Activated CD4-positive, alpha-beta memory T cell treated with anti-CD3 and anti-CD28 coated beads for 36 hours (primary cell): Measurements from ENCODE around the gene CATSPER1. TPM values are rescaled to one million over a fixed set of nuclear protein-coding genes. Genes with fewer than 3 reads are reported as not detected.

Experiments
- CTCF ChIA-PET: fragments of 350-600 bp; sonication (Branson Sonifier 250); formaldehyde crosslinking; loops from one replicate; lab custom pipeline; 2021; ENCODE audit warnings: antibody characterized with exemption, inconsistent platforms; lab: Charles Lee
- POLR2A ChIA-PET: fragments of 350-600 bp; sonication (Branson Sonifier 250); formaldehyde crosslinking; loops from one replicate; lab custom pipeline; 2021; ENCODE audit warnings: antibody characterized with exemption; lab: Charles Lee
- DNase-seq: peaks from one replicate; pipeline ENCODE4 v3.0.0-alpha.2; 2020
- H3K27ac Mint-ChIP-seq: one replicate; pipeline ENCODE4 v1.8.0; 2021; ENCODE audit warnings: mixed read lengths
- H3K27me3 Mint-ChIP-seq: one replicate; pipeline ENCODE4 v1.8.0; 2021; ENCODE audit warnings: mixed read lengths
- H3K36me3 Mint-ChIP-seq: one replicate; pipeline ENCODE4 v1.8.0; 2021; ENCODE audit warnings: mixed read lengths
- H3K4me1 Mint-ChIP-seq: one replicate; pipeline ENCODE4 v1.8.0; 2021; ENCODE audit warnings: low read depth, mixed read lengths
- H3K4me3 Mint-ChIP-seq: one replicate; pipeline ENCODE4 v1.8.0; 2021; ENCODE audit warnings: mild to moderate bottlenecking, mixed read lengths
- H3K9me3 Mint-ChIP-seq: one replicate; pipeline ENCODE4 v1.8.0; 2021; ENCODE audit warnings: mixed read lengths
- intact Hi-C: fragments of 100-400 bp; cut with micrococcal nuclease; formaldehyde crosslinking; loops from one replicate; pipeline ENCODE4 v1.15.1; 2023
- total RNA-seq, 2 experiments: library from RNA; stranded (reverse); gene quantifications; one replicate each; pipeline ENCODE4 v1.2.3, GENCODE V29; 2021

Gene CATSPER1
- total RNA-seq, 2 experiments from 2014 or later = not detected

GRCh38 chr11:66008468-66009101 is 17.7 kb downstream of the CATSPER1 start:
- H3K4me1 Mint-ChIP-seq = peaks cover 9% of the 10 kb centered on the region
- H3K9me3 Mint-ChIP-seq = no peaks in the 10 kb centered on the region
- intact Hi-C loops = no loop called here
- peaks cover 13% of the 10 kb centered on the region for H3K36me3 Mint-ChIP-seq
- peaks cover 19% of the 10 kb centered on the region for H3K27me3 Mint-ChIP-seq
- no peak overlapping the region for H3K27ac Mint-ChIP-seq
- ChIA-PET POLR2A (no interaction called here), CTCF (interaction anchor here (0.7 to 2.3 kb wide), 6 partner anchors 14 to 124 kb away, joined by 3 to 15 read pairs (median 4); partner anchors contain the start of gene SF3B2)
- DNase-seq = no peak
- H3K4me3 Mint-ChIP-seq = no peak overlapping the region

GRCh38 chr11:66008095-66008467 is 18.2 kb downstream of the CATSPER1 start:
- POLR2A ChIA-PET = no interaction called here
- no peak overlapping the region for H3K4me3 Mint-ChIP-seq
- peaks cover 13% of the 10 kb centered on the region for H3K36me3 Mint-ChIP-seq
- H3K9me3 Mint-ChIP-seq = no peaks in the 10 kb centered on the region
- CTCF ChIA-PET = interaction anchor here (0.7 to 2.3 kb wide), 5 partner anchors 14 to 123 kb away, joined by 3 to 15 read pairs (median 4); partner anchors contain the start of gene SF3B2
- no peak for DNase-seq
- peaks cover 14% of the 10 kb centered on the region for H3K27me3 Mint-ChIP-seq
- peaks cover 14% of the 10 kb centered on the region for H3K4me1 Mint-ChIP-seq
- intact Hi-C loops = no loop called here
- H3K27ac Mint-ChIP-seq = no peak overlapping the region

- Mint-ChIP-seq H3K27me3 (peaks cover 7% of the 10 kb centered on the region), H3K4me3 (no peak overlapping the region), H3K4me1 (peaks cover 19% of the 10 kb centered on the region), H3K27ac (no peak overlapping the region), H3K36me3 (peaks cover 13% of the 10 kb centered on the region), H3K9me3 (no peaks in the 10 kb centered on the region)
- POLR2A ChIA-PET = no interaction called here
- no peak for DNase-seq
- intact Hi-C loops = no loop called here
- CTCF ChIA-PET = interaction anchor here (1.0 to 2.3 kb wide), 2 partner anchors 37 to 237 kb away, joined by 3 to 10 read pairs; no protein-coding TSS in a partner anchor
These were observed 19.1 kb downstream of the CATSPER1 start for GRCh38 chr11:66007201-66007634.

- H3K27ac Mint-ChIP-seq = no peak overlapping the region
- peaks cover 3% of the 10 kb centered on the region for H3K27me3 Mint-ChIP-seq
- DNase-seq = no peak
- H3K9me3 Mint-ChIP-seq = no peaks in the 10 kb centered on the region
- POLR2A ChIA-PET = no interaction called here
- CTCF ChIA-PET = interaction anchor here (1.0 to 2.3 kb wide), 2 partner anchors 38 to 237 kb away, joined by 3 to 10 read pairs; no protein-coding TSS in a partner anchor
- H3K36me3 Mint-ChIP-seq = peaks cover 16% of the 10 kb centered on the region
- H3K4me3 Mint-ChIP-seq = no peak overlapping the region
- intact Hi-C loops = no loop called here
- H3K4me1 Mint-ChIP-seq = peaks cover 19% of the 10 kb centered on the region
These were observed 19.4 kb downstream of the CATSPER1 start for GRCh38 chr11:66006891-66007176.

GRCh38 chr11:66006134-66006890 is 20.0 kb downstream of the CATSPER1 start:
- DNase-seq = no peak
- Mint-ChIP-seq H3K9me3 (no peaks in the 10 kb centered on the region), H3K27me3 (peaks cover under 1% of the 10 kb centered on the region), H3K36me3 (peaks cover 17% of the 10 kb centered on the region), H3K4me1 (peaks cover 19% of the 10 kb centered on the region), H3K4me3 (no peak overlapping the region), H3K27ac (no peak overlapping the region)
- CTCF ChIA-PET = no interaction called here
- POLR2A ChIA-PET = interaction anchor here (1.1 kb wide), 1 partner anchor 286 kb away, joined by 4 read pairs; the partner anchor contains the start of gene RNASEH2C
- intact Hi-C loops = no loop called here

- ChIA-PET CTCF (interaction anchor here (0.7 to 1.6 kb wide), 3 partner anchors 18 to 293 kb away, joined by 4 to 7 read pairs (median 5); partner anchors contain the start of gene KAT5), POLR2A (no interaction called here)
- Mint-ChIP-seq H3K4me1 (peaks cover 32% of the 10 kb centered on the region), H3K9me3 (no peaks in the 10 kb centered on the region), H3K36me3 (peaks cover 28% of the 10 kb centered on the region), H3K27me3 (no peaks in the 10 kb centered on the region), H3K27ac (peak overlapping the region; percentile 49), H3K4me3 (peak overlapping the region; percentile 51)
- intact Hi-C loops = loop anchor here (5.0 kb wide), 1 partner anchor 128 kb away; no protein-coding TSS in a partner anchor
- no peak for DNase-seq
These were observed 22.1 kb downstream of the CATSPER1 start for GRCh38 chr11:66004186-66004585.

GRCh38 chr11:66003291-66003690 is 23.0 kb downstream of the CATSPER1 start:
- POLR2A ChIA-PET = interaction anchor here (0.8 to 1.1 kb wide), 5 partner anchors 68 to 253 kb away, joined by 3 to 4 read pairs (median 3); partner anchors contain the start of genes FIBP and PACS1
- CTCF ChIA-PET = interaction anchor here (1.0 to 1.6 kb wide), 7 partner anchors 20 to 132 kb away, joined by 3 to 9 read pairs (median 5); partner anchors contain the start of genes CCDC85B and SF3B2
- H3K27ac Mint-ChIP-seq = peak overlapping the region; percentile 99
- H3K4me1 Mint-ChIP-seq = peaks cover 35% of the 10 kb centered on the region
- no peaks in the 10 kb centered on the region for H3K27me3 Mint-ChIP-seq
- H3K36me3 Mint-ChIP-seq = peaks cover 37% of the 10 kb centered on the region
- intact Hi-C loops = loop anchor here (2.0 to 5.0 kb wide), 2 partner anchors 129 to 222 kb away; partner anchors contain the start of gene AP5B1
- H3K9me3 Mint-ChIP-seq = no peaks in the 10 kb centered on the region
- H3K4me3 Mint-ChIP-seq = peak overlapping the region; percentile 99
- DNase-seq = no peak

GRCh38 chr11:66002648-66003225 is 23.5 kb downstream of the CATSPER1 start:
- Mint-ChIP-seq H3K9me3 (no peaks in the 10 kb centered on the region), H3K4me1 (peaks cover 35% of the 10 kb centered on the region), H3K27me3 (no peaks in the 10 kb centered on the region), H3K27ac (peak overlapping the region; percentile 99), H3K4me3 (peak overlapping the region; percentile 99), H3K36me3 (peaks cover 39% of the 10 kb centered on the region)
- intact Hi-C loops = loop anchor here (1.0 to 5.0 kb wide), 6 partner anchors 41 to 290 kb away; partner anchors contain the start of genes AP5B1, CFL1, KAT5 and SART1
- ChIA-PET CTCF (interaction anchor here (0.5 to 1.6 kb wide), 16 partner anchors 11 to 291 kb away, joined by 3 to 11 read pairs (median 4); partner anchors contain the start of genes CCDC85B, CFL1, FIBP and KAT5), POLR2A (interaction anchor here (0.6 to 1.4 kb wide), 13 partner anchors 41 to 290 kb away, joined by 3 to 8 read pairs (median 3); partner anchors contain the start of genes CFL1, FIBP, FOSL1 and KAT5)
- DNase-seq = no peak

GRCh38 chr11:66001942-66002647 is 24.2 kb downstream of the CATSPER1 start, which contains the start of the genes BANF1 and EIF1AD:
Gene BANF1 (plus strand): TSS chr11:66002503. CDS start chr11:66003251, 748 bp downstream.
Gene EIF1AD (minus strand): TSS chr11:66002157. CDS start chr11:66000389, 1,768 bp downstream.
- Mint-ChIP-seq H3K4me3 (peak within 1 kb of the TSS; percentile 99), H3K27ac (peak within 1 kb of the TSS; percentile 99), H3K4me1 (peaks cover 38% of the 10 kb centered on the region), H3K9me3 (no peaks in the 10 kb centered on the region), H3K36me3 (peaks cover 44% of the 10 kb centered on the region), H3K27me3 (no peaks in the 10 kb centered on the region)
- DNase-seq = peak; percentile 97
- CTCF ChIA-PET = interaction anchor here (0.5 to 1.6 kb wide), 16 partner anchors 10 to 290 kb away, joined by 3 to 11 read pairs (median 4); partner anchors contain the start of genes CCDC85B, CFL1, FIBP and KAT5
- POLR2A ChIA-PET = interaction anchor here (0.6 to 1.4 kb wide), 12 partner anchors 40 to 290 kb away, joined by 3 to 8 read pairs (median 4); partner anchors contain the start of genes CFL1, FIBP, FOSL1 and KAT5
- intact Hi-C loops = loop anchor here (1.0 to 5.0 kb wide), 6 partner anchors 41 to 290 kb away; partner anchors contain the start of genes AP5B1, CFL1, KAT5 and SART1

GRCh38 chr11:65997286-65997685 is 29.0 kb downstream of the CATSPER1 start:
- Mint-ChIP-seq H3K4me3 (no peak overlapping the region), H3K27me3 (no peaks in the 10 kb centered on the region), H3K36me3 (peaks cover 34% of the 10 kb centered on the region), H3K4me1 (peaks cover 24% of the 10 kb centered on the region), H3K27ac (no peak overlapping the region), H3K9me3 (no peaks in the 10 kb centered on the region)
- POLR2A ChIA-PET = no interaction called here
- DNase-seq = no peak
- intact Hi-C loops = no loop called here
- CTCF ChIA-PET = no interaction called here
